GM12891 (cell line): ENCODE measurements around the gene THSD4.

Experiments
- POLR2A ChIP-seq: IDR thresholded peaks from 2 replicates; pipeline ENCODE4 v1.6.1; 2011; ENCODE audit warnings: low read depth, low read length, control low read depth
- TAF1 ChIP-seq: IDR thresholded peaks from 2 replicates; pipeline ENCODE4 v1.6.1; 2011; ENCODE audit warnings: low read depth, low read length, control low read depth

- TF ChIP-seq POLR2A (no peak), TAF1 (no peak)
Observed at GRCh38 chr15:71586463-71586862, 471.2 kb downstream of the THSD4 start.
